ENCODE data around the gene GAS2L2.

GRCh38 chr17:35745246-35745645, 7.8 kb downstream of the GAS2L2 start:
- TF ChIP-seq REST (IDR thresholded peaks at IDR 0.05; ENCODE audit: unreplicated experiment) (no peak), NANOG (IDR thresholded peaks at IDR 0.05; ENCODE audit: borderline replicate concordance) (no peak), EZH2phosphoT487 (IDR thresholded peaks at IDR 0.05; ENCODE audit: unreplicated experiment) (no peak), POLR2AphosphoS5 (IDR thresholded peaks at IDR 0.05; ENCODE audit: low read depth) (no peak), CTCF (conservative IDR thresholded peaks at IDR 0.05; ENCODE audit: low read depth in 2 of 2) (no peak), EZH2 (IDR thresholded peaks at IDR 0.05; ENCODE audit: low read depth, unreplicated experiment) (no peak), ZNF462 (CRISPR knock-in tag; IDR thresholded peaks at IDR 0.05) (no peak), JUNB (IDR thresholded peaks at IDR 0.05; ENCODE audit: unreplicated experiment) (no peak), CREB1 (CRISPR knock-in tag; IDR thresholded peaks at IDR 0.05; ENCODE audit: low read depth) (no peak), STAT1 (IDR thresholded peaks at IDR 0.05; ENCODE audit: unreplicated experiment) (no peak), ETS1 (IDR thresholded peaks at IDR 0.05) (no peak)

Measured in GM23338 (cell line).